ENCODE results near the gene CEP350. TPM values are rescaled to one million over a fixed set of nuclear protein-coding genes. Genes with fewer than 3 reads are reported as not detected.

Gene CEP350
- total RNA-seq, 1 donor from 2014 or later: 53.0 TPM

GRCh38 chr1:180112984-180113647 is 158.5 kb downstream of the CEP350 start:
- no peak for DNase-seq (ENCODE audit: extremely low spot score in 2 of 2)
- Histone ChIP-seq H3K36me3 (peaks cover 0 to 19% of the 10 kb centered on the region in 2 donors), H3K4me1 (peaks cover 24% of the 10 kb centered on the region), H3K9me3 (no peaks in the 10 kb centered on the region), H3K27me3 (no peaks in the 10 kb centered on the region), H3K27ac (peak overlapping the region; percentile 22), H3K4me3 (no peak overlapping the region)
- no peak for TF ChIP-seq POLR2A (IDR thresholded peaks at IDR 0.05)
- TF ChIP-seq POLR2AphosphoS5 (IDR thresholded peaks at IDR 0.05; ENCODE audit: insufficient read depth in 1 of 2, low read depth in 1 of 2): no peak
- no peak for TF ChIP-seq CTCF (IDR thresholded peaks at IDR 0.05)
- intact Hi-C loops (cut with DNase I): loop anchor here (10.0 kb wide), 1 partner anchor 62 kb away; no protein-coding TSS in a partner anchor

GRCh38 chr1:180114396-180114945 is 159.9 kb downstream of the CEP350 start:
- no peak for DNase-seq (ENCODE audit: extremely low spot score in 2 of 2)
- no peak overlapping the region for H3K27ac ChIP-seq
- no peak overlapping the region for H3K4me3 ChIP-seq
- no peaks in the 10 kb centered on the region for H3K9me3 ChIP-seq
- no peaks in the 10 kb centered on the region for H3K27me3 ChIP-seq
- TF ChIP-seq CTCF (IDR thresholded peaks at IDR 0.05): no peak
- intact Hi-C loops (cut with DNase I): loop anchor here (10.0 kb wide), 1 partner anchor 60 kb away; no protein-coding TSS in a partner anchor
- peaks cover 0 to 19% of the 10 kb centered on the region in 2 donors for H3K36me3 ChIP-seq
- peaks cover 25% of the 10 kb centered on the region for H3K4me1 ChIP-seq

- Histone ChIP-seq H3K9me3 (no peaks in the 10 kb centered on the region), H3K27me3 (no peaks in the 10 kb centered on the region), H3K4me3 (no peak overlapping the region), H3K36me3 (no peaks in the 10 kb centered on the region), H3K27ac (no peak overlapping the region), H3K4me1 (peaks cover 25% of the 10 kb centered on the region)
- no peak for DNase-seq (ENCODE audit: extremely low spot score in 2 of 2)
- intact Hi-C loops (cut with DNase I): loop anchor here (10.0 kb wide), 1 partner anchor 58 kb away; no protein-coding TSS in a partner anchor
- TF ChIP-seq POLR2AphosphoS5 (IDR thresholded peaks at IDR 0.05; ENCODE audit: insufficient read depth in 1 of 2, low read depth in 1 of 2) (no peak), CTCF (IDR thresholded peaks at IDR 0.05) (no peak), POLR2A (IDR thresholded peaks at IDR 0.05) (no peak)
Observed at GRCh38 chr1:180116964-180117763, 162.6 kb downstream of the CEP350 start.

- TF ChIP-seq POLR2AphosphoS5 (IDR thresholded peaks at IDR 0.05; ENCODE audit: insufficient read depth in 1 of 2, low read depth in 1 of 2) (no peak), POLR2A (IDR thresholded peaks at IDR 0.05) (no peak), CTCF (IDR thresholded peaks at IDR 0.05) (no peak)
- no peaks in the 10 kb centered on the region for H3K9me3 ChIP-seq
- no peak overlapping the region for H3K27ac ChIP-seq
- DNase-seq (ENCODE audit: extremely low spot score in 2 of 2): no peak
- no peaks in the 10 kb centered on the region for H3K36me3 ChIP-seq
- H3K4me1 ChIP-seq: peaks cover 25% of the 10 kb centered on the region
- intact Hi-C loops (cut with DNase I): loop anchor here (10.0 kb wide), 1 partner anchor 57 kb away; no protein-coding TSS in a partner anchor
- no peaks in the 10 kb centered on the region for H3K27me3 ChIP-seq
- no peak overlapping the region for H3K4me3 ChIP-seq
Observed at GRCh38 chr1:180117764-180118116, 163.1 kb downstream of the CEP350 start.
